Osteoblast (primary cell): ENCODE data around the gene EPN3. TPM values are rescaled to one million over a fixed set of nuclear protein-coding genes. Genes with fewer than 3 reads are reported as not detected.

Source experiments
- DNase-seq: peaks from one replicate; pipeline ENCODE4 v3.0.0; 2011; ENCODE audit warnings: low spot score, mixed read lengths; ENCODE audit not compliant: insufficient read length; ENCODE audit errors: missing footprints
- H2AFZ ChIP-seq: 2 replicates; pipeline ENCODE4 v1.6.0; 2011; ENCODE audit warnings: mild to moderate bottlenecking, low read length
- H3K27ac ChIP-seq: 2 replicates; pipeline ENCODE4 v1.5.1; 2011; ENCODE audit warnings: mild to moderate bottlenecking, low read depth, low read length, moderate library complexity
- H3K27me3 ChIP-seq: 2 replicates; pipeline ENCODE4 v1.6.0; 2012; ENCODE audit warnings: mild to moderate bottlenecking, control low read depth, inconsistent platforms, low read length, moderate library complexity; ENCODE audit not compliant: insufficient read depth
- H3K36me3 ChIP-seq: 2 replicates; pipeline ENCODE4 v1.5.1; 2011; ENCODE audit warnings: mild to moderate bottlenecking, low read length, control low read depth, moderate library complexity; ENCODE audit not compliant: insufficient read depth
- H3K4me1 ChIP-seq: 2 replicates; pipeline ENCODE4 v1.5.1; 2011; ENCODE audit warnings: mild to moderate bottlenecking, low read length, control low read depth, moderate library complexity; ENCODE audit not compliant: insufficient read depth
- H3K4me2 ChIP-seq: 2 replicates; pipeline ENCODE4 v1.6.0; 2011; ENCODE audit warnings: mild to moderate bottlenecking, low read length; ENCODE audit not compliant: insufficient read depth
- H3K4me3 ChIP-seq: fragments of 200-600 bp; sonication (generic); 3 replicates; pipeline ENCODE4 v1.5.1; 2012; ENCODE audit warnings: mild to moderate bottlenecking, low read length, inconsistent platforms; ENCODE audit not compliant: insufficient read depth
- H3K79me2 ChIP-seq: 2 replicates; pipeline ENCODE4 v1.6.0; 2012; ENCODE audit warnings: mild to moderate bottlenecking, low read length, control low read depth, inconsistent platforms; ENCODE audit not compliant: insufficient read depth
- H3K9me3 ChIP-seq: 2 replicates; pipeline ENCODE4 v1.5.1; 2011; ENCODE audit warnings: low read depth, low read length, control low read depth
- H4K20me1 ChIP-seq: 2 replicates; pipeline ENCODE4 v1.6.0; 2012; ENCODE audit warnings: mild to moderate bottlenecking, low read length, control low read depth; ENCODE audit not compliant: insufficient read depth
- CTCF ChIP-seq: IDR thresholded peaks from 2 replicates; pipeline ENCODE4 v1.5.1; 2011; ENCODE audit warnings: mild to moderate bottlenecking, low read depth, low read length, moderate library complexity; ENCODE audit errors: extremely low read depth
- total RNA-seq: library from RNA; depleted of rRNA; stranded (reverse); fragments of >200 nt; gene quantifications from 2 replicates; pipeline ENCODE4 v1.2.3, GENCODE V29; 2012

Gene EPN3
- total RNA-seq, 1 donor: not detected

DNA sequence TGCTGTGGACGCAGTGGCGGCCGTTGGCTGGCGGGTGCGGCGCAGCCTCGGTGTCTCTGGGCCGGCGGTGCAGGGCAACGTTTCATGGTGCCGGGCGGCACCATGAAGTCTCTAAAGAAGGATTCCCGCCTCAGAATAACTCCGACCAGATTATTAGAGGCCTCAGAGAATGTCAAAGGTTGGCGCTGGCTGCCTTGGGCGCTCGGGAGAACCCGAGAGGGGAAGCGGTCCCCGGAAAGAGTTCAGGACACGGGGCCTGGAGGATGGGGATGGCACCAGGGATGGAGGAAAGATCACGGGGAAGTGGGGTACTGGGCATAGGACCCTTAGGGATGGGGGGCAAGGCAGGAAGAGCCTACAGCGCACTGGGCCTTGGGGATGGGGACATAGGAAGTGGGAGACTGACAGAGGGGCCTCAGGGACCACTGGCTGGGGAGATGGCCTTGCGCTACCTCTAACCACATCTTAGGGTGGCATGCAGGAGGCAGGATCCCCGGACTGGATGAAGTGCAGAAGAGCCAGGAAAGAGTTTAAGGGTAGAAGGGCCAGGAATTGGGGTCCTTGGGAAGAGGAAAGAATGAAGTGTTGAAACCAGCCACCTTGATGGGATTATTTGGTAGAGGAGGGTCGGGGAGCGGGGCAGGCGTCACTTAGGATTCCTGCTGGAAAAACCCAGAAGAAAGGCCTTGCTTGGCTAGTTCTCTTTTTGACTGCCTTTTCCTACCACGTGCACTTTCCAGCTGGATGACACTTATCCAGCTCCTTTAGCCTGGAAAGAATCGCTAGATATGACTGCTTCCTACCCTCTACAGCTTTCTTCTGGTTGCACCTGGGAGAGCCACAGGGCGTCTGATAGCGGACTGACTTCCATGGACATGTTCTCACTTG is 23.7 kb upstream of the EPN3 start:
- peak; percentile 81 for DNase-seq
- peak overlapping the region; percentile 18 for H3K27ac ChIP-seq

DNA sequence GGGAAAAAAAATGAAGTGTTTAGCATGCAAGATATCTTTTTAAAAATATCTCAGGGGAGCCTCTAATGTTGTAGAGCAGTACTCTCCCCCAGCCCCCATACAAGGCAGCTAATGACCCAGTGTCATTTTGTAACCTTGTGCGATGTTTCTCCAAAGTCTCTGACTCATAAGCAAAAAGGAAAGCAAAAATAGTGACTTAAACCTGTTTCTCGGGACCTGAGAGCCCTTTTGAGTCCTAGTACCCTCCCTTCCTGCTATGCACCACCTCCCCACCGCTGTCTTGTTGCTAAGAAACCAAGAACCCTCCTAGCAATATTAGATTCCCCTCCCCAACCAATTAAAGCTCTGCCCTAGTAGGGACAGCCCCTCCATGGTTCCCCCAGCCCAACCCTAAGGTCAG is 21.5 kb upstream of the EPN3 start:
- Histone ChIP-seq H3K4me3 (peak overlapping the region; percentile 9), H3K27ac (no peak overlapping the region), H3K4me2 (peak overlapping the region; percentile 49), H3K4me1 (peaks cover 31% of the 10 kb centered on the region), H4K20me1 (no peaks in the 10 kb centered on the region), H3K9me3 (no peaks in the 10 kb centered on the region), H2AFZ (no peak overlapping the region), H3K27me3 (no peaks in the 10 kb centered on the region), H3K36me3 (no peaks in the 10 kb centered on the region), H3K79me2 (no peaks in the 10 kb centered on the region)
- no peak for TF ChIP-seq CTCF
- DNase-seq: peak; percentile 78

More for the DNA sequence above, 23.7 kb upstream of the EPN3 start:
- H3K4me2 ChIP-seq: peak overlapping the region; percentile 75
- no peaks in the 10 kb centered on the region for H4K20me1 ChIP-seq
- H3K9me3 ChIP-seq: no peaks in the 10 kb centered on the region
- peak overlapping the region; percentile 73 for H2AFZ ChIP-seq
- no peaks in the 10 kb centered on the region for H3K79me2 ChIP-seq
- TF ChIP-seq CTCF: no peak
- H3K4me1 ChIP-seq: peaks cover 19% of the 10 kb centered on the region
- no peaks in the 10 kb centered on the region for H3K36me3 ChIP-seq
- H3K4me3 ChIP-seq: peak overlapping the region; percentile 79
- H3K27me3 ChIP-seq: no peaks in the 10 kb centered on the region

- Histone ChIP-seq H4K20me1 (no peaks in the 10 kb centered on the region), H3K79me2 (no peaks in the 10 kb centered on the region), H3K4me2 (no peak overlapping the region), H3K4me1 (peaks cover 31% of the 10 kb centered on the region), H3K27ac (no peak overlapping the region), H3K27me3 (no peaks in the 10 kb centered on the region), H3K36me3 (no peaks in the 10 kb centered on the region), H2AFZ (no peak overlapping the region), H3K4me3 (no peak overlapping the region), H3K9me3 (no peaks in the 10 kb centered on the region)
- no peak for TF ChIP-seq CTCF
- peak; percentile 35 for DNase-seq
Measured at GRCh38 chr17:50513495-50513894, 19.0 kb upstream of the EPN3 start.

GRCh38 chr17:50514388-50514787 is 18.1 kb upstream of the EPN3 start:
- DNase-seq: peak; percentile 15
- H3K27ac ChIP-seq: no peak overlapping the region

More at GRCh38 chr17:50514388-50514787, 18.1 kb upstream of the EPN3 start:
- Histone ChIP-seq H3K36me3 (no peaks in the 10 kb centered on the region), H3K4me1 (peaks cover 24% of the 10 kb centered on the region), H3K9me3 (no peaks in the 10 kb centered on the region), H3K4me2 (no peak overlapping the region), H3K4me3 (no peak overlapping the region), H2AFZ (peak overlapping the region; percentile 60), H3K27me3 (no peaks in the 10 kb centered on the region), H4K20me1 (no peaks in the 10 kb centered on the region), H3K79me2 (no peaks in the 10 kb centered on the region)
- TF ChIP-seq CTCF: no peak
